ENCODE results near the gene RERG.

GRCh38 chr12:15230751-15231150, 9.5 kb upstream of the RERG start:
- no peak for TF ChIP-seq CTCF (conservative IDR thresholded peaks at IDR 0.05; ENCODE audit: low read depth in 2 of 2)
- TF ChIP-seq EZH2 (IDR thresholded peaks at IDR 0.05; ENCODE audit: low read depth, unreplicated experiment): no peak
- TF ChIP-seq JUNB (IDR thresholded peaks at IDR 0.05; ENCODE audit: unreplicated experiment): no peak
- no peak for TF ChIP-seq REST (IDR thresholded peaks at IDR 0.05; ENCODE audit: unreplicated experiment)
- TF ChIP-seq POLR2AphosphoS5 (IDR thresholded peaks at IDR 0.05; ENCODE audit: low read depth): no peak
- TF ChIP-seq CREB1 (CRISPR knock-in tag; IDR thresholded peaks at IDR 0.05; ENCODE audit: low read depth): no peak
- no peak for TF ChIP-seq EZH2phosphoT487 (IDR thresholded peaks at IDR 0.05; ENCODE audit: unreplicated experiment)
- no peak for TF ChIP-seq STAT1 (IDR thresholded peaks at IDR 0.05; ENCODE audit: unreplicated experiment)
- no peak for TF ChIP-seq NANOG (IDR thresholded peaks at IDR 0.05; ENCODE audit: borderline replicate concordance)
- TF ChIP-seq ETS1 (IDR thresholded peaks at IDR 0.05): no peak
- no peak for TF ChIP-seq ZNF462 (CRISPR knock-in tag; IDR thresholded peaks at IDR 0.05)
- TF ChIP-seq ZNF114 (CRISPR knock-in tag; IDR thresholded peaks at IDR 0.05): no peak
- TF ChIP-seq ZNF331 (CRISPR knock-in tag; IDR thresholded peaks at IDR 0.05; ENCODE audit: low read depth): no peak
